Glutamatergic neuron (in vitro differentiated cells): ENCODE measurements around the gene GIPC2. TPM values are rescaled to one million over a fixed set of nuclear protein-coding genes. Genes with fewer than 3 reads are reported as not detected.

ENCODE experiments used
- DNase-seq: peaks from one replicate; pipeline ENCODE4 v3.0.0; 2022
- H3K27ac Mint-ChIP-seq: one replicate; pipeline ENCODE4 v1.8.0; 2020; ENCODE audit warnings: mild to moderate bottlenecking, mixed read lengths, inconsistent platforms; ENCODE audit not compliant: unreplicated experiment
- H3K27me3 Mint-ChIP-seq: one replicate; pipeline ENCODE4 v1.8.0; 2020; ENCODE audit warnings: mild to moderate bottlenecking, moderate library complexity, mixed read lengths, inconsistent platforms; ENCODE audit not compliant: unreplicated experiment
- H3K36me3 Mint-ChIP-seq: one replicate; pipeline ENCODE4 v1.8.0; 2020; ENCODE audit warnings: mild to moderate bottlenecking, mixed read lengths, inconsistent platforms; ENCODE audit not compliant: unreplicated experiment
- H3K4me1 Mint-ChIP-seq: one replicate; pipeline ENCODE4 v1.8.0; 2020; ENCODE audit warnings: mild to moderate bottlenecking, low read depth, mixed read lengths, inconsistent platforms; ENCODE audit not compliant: unreplicated experiment
- H3K4me3 Mint-ChIP-seq: one replicate; pipeline ENCODE4 v1.8.0; 2020; ENCODE audit warnings: mild to moderate bottlenecking, mixed read lengths, inconsistent platforms; ENCODE audit not compliant: unreplicated experiment
- H3K9me3 Mint-ChIP-seq: one replicate; pipeline ENCODE4 v1.8.0; 2020; ENCODE audit warnings: mild to moderate bottlenecking, moderate library complexity, mixed read lengths, inconsistent platforms; ENCODE audit not compliant: unreplicated experiment
- total RNA-seq: library from RNA; stranded (reverse); fragmentation: NEBNext Ultra II Directional; extraction: Animal tissue kit (Norgen Biotek cat#: 25700); gene quantifications from one replicate; pipeline ENCODE4 v1.2.1, GENCODE V29; 2021; ENCODE audit not compliant: unreplicated experiment
- TF ChIP-seq, protein P1 (sequence below): fragments of 200-600 bp; sonication (generic); IDR thresholded peaks from one replicate; pipeline ENCODE4 v1.5.0; 2021; ENCODE audit not compliant: partially characterized antibody, unreplicated experiment

GIPC2 gene
- total RNA-seq, 1 donor from 2014 or later, result not detected

- no peaks in the 10 kb centered on the region for H3K36me3 Mint-ChIP-seq
- H3K27ac Mint-ChIP-seq, result no peak overlapping the region
- no peak overlapping the region for H3K4me3 Mint-ChIP-seq
- peaks cover 7% of the 10 kb centered on the region for H3K4me1 Mint-ChIP-seq
- peaks cover 2% of the 10 kb centered on the region for H3K9me3 Mint-ChIP-seq
- TF ChIP-seq, protein P1, sequence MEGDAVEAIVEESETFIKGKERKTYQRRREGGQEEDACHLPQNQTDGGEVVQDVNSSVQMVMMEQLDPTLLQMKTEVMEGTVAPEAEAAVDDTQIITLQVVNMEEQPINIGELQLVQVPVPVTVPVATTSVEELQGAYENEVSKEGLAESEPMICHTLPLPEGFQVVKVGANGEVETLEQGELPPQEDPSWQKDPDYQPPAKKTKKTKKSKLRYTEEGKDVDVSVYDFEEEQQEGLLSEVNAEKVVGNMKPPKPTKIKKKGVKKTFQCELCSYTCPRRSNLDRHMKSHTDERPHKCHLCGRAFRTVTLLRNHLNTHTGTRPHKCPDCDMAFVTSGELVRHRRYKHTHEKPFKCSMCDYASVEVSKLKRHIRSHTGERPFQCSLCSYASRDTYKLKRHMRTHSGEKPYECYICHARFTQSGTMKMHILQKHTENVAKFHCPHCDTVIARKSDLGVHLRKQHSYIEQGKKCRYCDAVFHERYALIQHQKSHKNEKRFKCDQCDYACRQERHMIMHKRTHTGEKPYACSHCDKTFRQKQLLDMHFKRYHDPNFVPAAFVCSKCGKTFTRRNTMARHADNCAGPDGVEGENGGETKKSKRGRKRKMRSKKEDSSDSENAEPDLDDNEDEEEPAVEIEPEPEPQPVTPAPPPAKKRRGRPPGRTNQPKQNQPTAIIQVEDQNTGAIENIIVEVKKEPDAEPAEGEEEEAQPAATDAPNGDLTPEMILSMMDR, result no peak
- no peak for DNase-seq
- H3K27me3 Mint-ChIP-seq, result peaks cover 2% of the 10 kb centered on the region
These were observed 5.2 kb downstream of the GIPC2 start for GRCh38 chr1:78051005-78051404.

GRCh38 chr1:78052685-78053405 lies 7.1 kb downstream of the GIPC2 start:
- Mint-ChIP-seq H3K9me3 (peaks cover 2% of the 10 kb centered on the region), H3K27me3 (no peaks in the 10 kb centered on the region), H3K27ac (no peak overlapping the region), H3K4me3 (no peak overlapping the region), H3K36me3 (no peaks in the 10 kb centered on the region), H3K4me1 (no peaks in the 10 kb centered on the region)
- DNase-seq, result no peak
- TF ChIP-seq, protein P1, result no peak

- TF ChIP-seq, protein P1, result no peak
- Mint-ChIP-seq H3K27ac (no peak overlapping the region), H3K27me3 (no peaks in the 10 kb centered on the region), H3K4me3 (no peak overlapping the region), H3K4me1 (no peaks in the 10 kb centered on the region), H3K36me3 (no peaks in the 10 kb centered on the region), H3K9me3 (peaks cover 2% of the 10 kb centered on the region)
- DNase-seq, result no peak
These were observed 7.7 kb downstream of the GIPC2 start for GRCh38 chr1:78053498-78053897.

- H3K27me3 Mint-ChIP-seq, result no peaks in the 10 kb centered on the region
- no peaks in the 10 kb centered on the region for H3K4me1 Mint-ChIP-seq
- no peak overlapping the region for H3K4me3 Mint-ChIP-seq
These were observed 8.8 kb downstream of the GIPC2 start for GRCh38 chr1:78054559-78054958.

GRCh38 chr1:78054972-78055371 lies 9.2 kb downstream of the GIPC2 start:
- TF ChIP-seq, protein P1, result no peak
- Mint-ChIP-seq H3K4me3 (no peak overlapping the region), H3K27me3 (no peaks in the 10 kb centered on the region), H3K36me3 (no peaks in the 10 kb centered on the region), H3K4me1 (no peaks in the 10 kb centered on the region), H3K9me3 (peaks cover 2% of the 10 kb centered on the region), H3K27ac (no peak overlapping the region)
- DNase-seq, result no peak

More at GRCh38 chr1:78054559-78054958, 8.8 kb downstream of the GIPC2 start:
- H3K27ac Mint-ChIP-seq, result no peak overlapping the region
- H3K36me3 Mint-ChIP-seq, result no peaks in the 10 kb centered on the region
- TF ChIP-seq, protein P1, result no peak
- DNase-seq, result no peak
- H3K9me3 Mint-ChIP-seq, result peaks cover 2% of the 10 kb centered on the region
